Lung (tissue), 12 donors: ENCODE results near the gene CBR4. TPM values are rescaled to one million over a fixed set of nuclear protein-coding genes. Genes with fewer than 3 reads are reported as not detected.

Experiments used
- ATAC-seq: fragments of 200-7000 bp; cut with Tn5 transposase; one replicate; pipeline ENCODE4 v1.9.1; 2020; ENCODE audit warnings: moderate number of reproducible peaks; ENCODE audit not compliant: insufficient read depth, low FRiP score
- DNase-seq, 3 donors: peaks; one replicate each; pipeline ENCODE4 v3.0.0-alpha.2; 2013 to 2017
- H3K27ac ChIP-seq, 2 donors: one replicate each; pipeline ENCODE4 v1.5.1; 2013; ENCODE audit warnings: mild to moderate bottlenecking in 2 of 2, moderate library complexity in 2 of 2, control low read depth in 1 of 2, inconsistent platforms in 1 of 2, low read depth in 1 of 2, low read length in 1 of 2
- H3K27me3 ChIP-seq, 3 donors: one replicate each; pipeline ENCODE4 v1.5.1; 2013; ENCODE audit warnings: low read length in 2 of 3; ENCODE audit not compliant: control insufficient read depth in 3 of 3, insufficient read depth in 3 of 3
- H3K36me3 ChIP-seq, 4 donors: one replicate each; pipeline ENCODE4 v1.5.1; 2013; ENCODE audit warnings: low read length in 4 of 4, mild to moderate bottlenecking in 1 of 4, moderate library complexity in 1 of 4; ENCODE audit not compliant: control insufficient read depth in 4 of 4, insufficient read depth in 4 of 4
- H3K4me1 ChIP-seq, 5 donors: one replicate each; pipeline ENCODE4 v1.5.1; 2013; ENCODE audit warnings: low read length in 5 of 5, mild to moderate bottlenecking in 2 of 5, moderate library complexity in 1 of 5; ENCODE audit not compliant: control insufficient read depth in 5 of 5, insufficient read depth in 5 of 5
- H3K4me3 ChIP-seq: one replicate; pipeline ENCODE4 v1.5.1; 2013; ENCODE audit warnings: mild to moderate bottlenecking, control low read depth, moderate library complexity
- H3K9ac ChIP-seq, 2 donors: one replicate each; pipeline ENCODE4 v1.5.1; 2013; ENCODE audit warnings: low read length in 2 of 2, control low read depth in 1 of 2; ENCODE audit not compliant: insufficient read depth in 1 of 2
- H3K9me3 ChIP-seq, 4 donors: one replicate each; pipeline ENCODE4 v1.5.1; 2013; ENCODE audit warnings: low read length in 3 of 4, mild to moderate bottlenecking in 1 of 4, moderate library complexity in 1 of 4; ENCODE audit not compliant: control insufficient read depth in 4 of 4, insufficient read depth in 3 of 4
- CTCF ChIP-seq: IDR thresholded peaks from 2 replicates; pipeline ENCODE4 v1.5.1; 2012; ENCODE audit warnings: mild to moderate bottlenecking; ENCODE audit errors: control extremely low read depth, extremely low read depth
- WGBS, 2 donors: extraction: QIAGEN DNeasy Blood & Tissue Kit; methylation state at CpG; one replicate each; pipeline ENCODE4 v1.1.7; 2013; 5-methylcytosine and 5-hydroxymethylcytosine counted together
- polyA plus RNA-seq, 2 donors: library from polyadenylated mRNA; stranded (reverse); fragments of 200-250 nt; gene quantifications; one replicate each; pipeline ENCODE4 v1.2.1, GENCODE V29; 2013
- total RNA-seq, 2 donors: library from RNA; depleted of rRNA in 1 of 2; stranded (reverse); fragments of >200 nt in 1 of 2; gene quantifications; one replicate each; pipeline ENCODE4 v1.2.1, GENCODE V29; 2014 to 2021
- donor health status: control.
- donor health status: control.
- donor health status: Bipolar disorder and iron deficiency.
- donor health status: healthy.
- donor health status: DM: yes; HTN: yes; CAD: no.

The CBR4 gene
- total and polyA plus RNA-seq, 4 donors: 5.8 to 32.1 (median 14.5) TPM

DNA sequence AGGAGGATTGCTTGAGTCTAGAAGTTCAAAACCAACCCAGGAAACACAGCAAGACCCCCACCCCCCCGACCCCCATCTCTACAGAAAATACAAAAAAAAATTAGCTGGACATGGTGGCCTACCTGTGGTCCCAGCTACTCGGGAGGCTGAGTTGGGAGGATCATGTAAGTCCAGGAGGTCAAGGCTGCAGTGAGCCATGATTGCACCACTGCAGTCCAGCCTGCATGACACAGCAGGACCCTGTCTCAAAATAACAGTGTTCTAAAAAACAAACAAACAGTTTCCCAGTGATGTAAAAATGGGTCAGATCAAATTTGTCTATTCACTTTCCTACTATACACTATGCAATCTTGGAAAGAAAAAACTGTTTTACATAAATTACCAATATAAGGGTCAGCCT lies 2.0 kb upstream of the CBR4 start:
- no peaks in the 10 kb centered on the region for H3K9me3 ChIP-seq
- no peak for DNase-seq
- WGBS, 2 donors: 82 to 95% methylated on average over 2 of the region's 2 CpGs
- H3K4me3 ChIP-seq: no peak overlapping the region
- H3K36me3 ChIP-seq: no peaks in the 10 kb centered on the region
- no peaks in the 10 kb centered on the region for H3K27me3 ChIP-seq
- H3K9ac ChIP-seq: no peak overlapping the region
- TF ChIP-seq CTCF: no peak
- no peak overlapping the region for H3K27ac ChIP-seq
- peaks cover 2 to 16% (median 5%) of the 10 kb centered on the region in 5 donors for H3K4me1 ChIP-seq
- no peak for ATAC-seq

DNA sequence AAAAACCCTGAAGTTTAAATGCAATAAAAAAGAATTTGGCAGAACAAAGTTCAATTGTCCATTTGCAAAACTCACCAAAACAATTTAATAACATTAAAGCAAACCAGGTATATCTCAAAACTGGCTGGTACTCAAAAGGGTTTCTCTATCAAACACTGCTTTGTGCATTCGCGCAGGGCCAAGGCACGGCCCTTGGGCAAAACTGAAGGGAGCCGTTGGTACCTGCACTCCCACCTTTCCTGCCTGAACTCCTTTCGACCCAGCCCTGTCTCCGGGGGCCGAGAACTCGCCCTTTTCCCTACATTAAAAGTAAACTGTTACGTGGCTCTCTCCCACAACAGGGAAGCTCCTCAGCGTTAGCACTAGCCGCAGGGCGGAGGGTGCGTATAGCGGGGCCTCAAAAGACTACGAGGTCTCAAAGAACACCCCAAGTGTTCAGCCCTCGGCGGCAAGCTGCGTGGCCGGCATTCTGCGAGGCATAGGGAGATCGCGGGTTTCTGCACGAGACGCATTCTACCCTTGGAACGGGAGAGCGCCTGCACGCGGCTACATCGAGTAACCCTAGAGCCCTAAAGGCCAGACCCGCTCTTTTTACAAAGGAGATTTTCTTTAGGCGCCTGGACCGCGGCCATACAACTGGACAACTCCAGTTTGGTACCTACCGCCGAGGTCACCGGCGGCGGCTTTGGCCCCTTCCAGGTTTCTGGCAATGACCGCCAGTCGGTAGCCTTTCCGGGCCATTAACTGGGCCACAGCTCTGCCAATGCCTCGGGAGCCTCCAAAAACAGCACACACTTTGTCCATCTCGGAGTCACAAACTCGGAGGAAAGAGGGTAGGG lies 550 bp downstream of the CBR4 start:
- WGBS, 2 donors: 1% methylated on average over 44 of the region's 44 CpGs
- peak; percentile 1 for TF ChIP-seq CTCF
- no peaks in the 10 kb centered on the region for H3K27me3 ChIP-seq
- peaks cover 0 to 17% (median 2%) of the 10 kb centered on the region in 5 donors for H3K4me1 ChIP-seq
- peak overlapping the region; percentile 86 to 98 for H3K9ac ChIP-seq
- peaks cover 0 to 1% (median 1%) of the 10 kb centered on the region in 4 donors for H3K36me3 ChIP-seq
- ATAC-seq: peak; percentile 39
- DNase-seq: peak; percentile 77 to 85 (median 84)
- H3K4me3 ChIP-seq: peak overlapping the region; percentile 57
- peak overlapping the region; percentile 91 to 97 for H3K27ac ChIP-seq
- no peaks in the 10 kb centered on the region for H3K9me3 ChIP-seq

DNA sequence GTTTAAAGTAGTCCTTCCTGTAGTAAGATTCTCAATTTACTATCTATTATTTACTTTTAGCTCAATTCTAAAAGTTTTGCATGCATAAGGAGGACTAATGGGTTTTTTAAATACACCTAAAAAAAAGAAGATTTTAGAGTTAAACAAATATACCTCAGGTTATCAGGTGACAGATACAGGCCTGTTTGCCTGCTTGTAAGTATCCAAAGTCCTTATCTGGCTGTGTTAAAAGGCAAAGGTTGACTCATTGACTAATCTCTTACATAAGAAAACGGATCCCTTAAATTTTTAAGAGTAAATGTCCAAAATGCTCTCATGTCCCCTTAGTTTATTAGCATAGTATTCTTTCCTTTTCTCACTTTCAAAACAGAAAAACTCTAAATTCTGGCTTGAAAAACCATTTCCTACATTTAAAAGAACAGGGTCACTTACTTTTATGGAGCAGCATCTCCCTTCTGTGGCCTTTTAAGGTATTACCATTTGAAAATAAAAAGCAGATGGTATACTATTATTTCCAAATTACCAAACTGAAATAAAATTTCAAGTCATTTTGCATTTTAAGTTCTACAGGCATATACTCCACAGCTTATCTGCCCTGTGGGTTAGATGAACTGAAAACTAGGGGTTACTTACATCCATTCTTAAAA lies 4.5 kb downstream of the CBR4 start:
- peaks cover 0 to 17% (median 2%) of the 10 kb centered on the region in 5 donors for H3K4me1 ChIP-seq
- ATAC-seq (no peak), DNase-seq (no peak)
- no peak overlapping the region for H3K4me3 ChIP-seq
- H3K9ac ChIP-seq: no peak overlapping the region
- no peak for TF ChIP-seq CTCF
- H3K9me3 ChIP-seq: no peaks in the 10 kb centered on the region
- no peak overlapping the region for H3K27ac ChIP-seq
- peaks cover 8 to 14% (median 10%) of the 10 kb centered on the region in 4 donors for H3K36me3 ChIP-seq
- no peaks in the 10 kb centered on the region for H3K27me3 ChIP-seq
- 66 to 69% methylated on average over 1 of the region's 1 CpG for WGBS, 2 donors
